Sigmoid colon (tissue), 4 donors: Measurements from ENCODE around the gene TBX18.

Source experiments
- POLR2A ChIP-seq, 2 donors: fragments of 450-650 bp; IDR thresholded peaks; one replicate each; pipeline ENCODE4 v1.6.1; 2016; ENCODE audit warnings: antibody characterized with exemption in 2 of 2, mild to moderate bottlenecking in 2 of 2, moderate library complexity in 2 of 2
- POLR2AphosphoS5 ChIP-seq, 4 donors: sonication (generic); formaldehyde crosslinking; IDR thresholded peaks; one replicate each; pipeline ENCODE4 v1.6.1; 2017; ENCODE audit warnings: antibody characterized with exemption in 4 of 4
- TF ChIP-seq, protein P1 (sequence below), 4 experiments: fragments of 450-650 bp in 3 of 4; fragments of 200-600 bp in 1 of 4; IDR thresholded peaks; one replicate each; pipeline ENCODE4 v1.5.1; 2016 to 2019; ENCODE audit warnings: antibody characterized with exemption in 4 of 4, mild to moderate bottlenecking in 3 of 4, moderate library complexity in 2 of 4

DNA sequence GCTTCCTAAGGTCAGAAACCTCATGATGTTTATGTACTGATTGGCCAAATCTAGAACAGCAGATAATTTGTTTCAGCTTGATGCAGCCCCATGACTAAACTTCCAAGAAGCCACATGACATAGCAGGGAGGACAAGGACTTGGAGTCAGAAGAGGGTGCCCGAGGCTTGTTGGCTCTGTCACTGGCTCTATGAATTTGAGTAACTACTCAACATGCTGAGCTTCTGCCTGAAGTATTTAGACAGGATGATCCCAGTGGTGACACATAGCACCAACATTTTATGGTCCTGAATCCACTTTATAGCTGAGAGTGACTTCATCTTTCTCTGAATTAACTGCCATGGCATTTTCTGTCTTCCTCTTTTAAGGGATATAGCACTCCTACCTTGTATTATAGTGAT lies 13.5 kb upstream of the TBX18 start:
- TF ChIP-seq, protein P1, sequence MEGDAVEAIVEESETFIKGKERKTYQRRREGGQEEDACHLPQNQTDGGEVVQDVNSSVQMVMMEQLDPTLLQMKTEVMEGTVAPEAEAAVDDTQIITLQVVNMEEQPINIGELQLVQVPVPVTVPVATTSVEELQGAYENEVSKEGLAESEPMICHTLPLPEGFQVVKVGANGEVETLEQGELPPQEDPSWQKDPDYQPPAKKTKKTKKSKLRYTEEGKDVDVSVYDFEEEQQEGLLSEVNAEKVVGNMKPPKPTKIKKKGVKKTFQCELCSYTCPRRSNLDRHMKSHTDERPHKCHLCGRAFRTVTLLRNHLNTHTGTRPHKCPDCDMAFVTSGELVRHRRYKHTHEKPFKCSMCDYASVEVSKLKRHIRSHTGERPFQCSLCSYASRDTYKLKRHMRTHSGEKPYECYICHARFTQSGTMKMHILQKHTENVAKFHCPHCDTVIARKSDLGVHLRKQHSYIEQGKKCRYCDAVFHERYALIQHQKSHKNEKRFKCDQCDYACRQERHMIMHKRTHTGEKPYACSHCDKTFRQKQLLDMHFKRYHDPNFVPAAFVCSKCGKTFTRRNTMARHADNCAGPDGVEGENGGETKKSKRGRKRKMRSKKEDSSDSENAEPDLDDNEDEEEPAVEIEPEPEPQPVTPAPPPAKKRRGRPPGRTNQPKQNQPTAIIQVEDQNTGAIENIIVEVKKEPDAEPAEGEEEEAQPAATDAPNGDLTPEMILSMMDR (IDR thresholded peaks at IDR 0.05), result no peak
- no peak for TF ChIP-seq POLR2AphosphoS5 (IDR thresholded peaks at IDR 0.05)
- no peak for TF ChIP-seq POLR2A (IDR thresholded peaks at IDR 0.05)
